ENCODE data around the gene PLXNA4. TPM values are rescaled to one million over a fixed set of nuclear protein-coding genes. Genes with fewer than 3 reads are reported as not detected.

The PLXNA4 gene
- total and polyA plus RNA-seq, 2 experiments from 2014 or later, result 0.08 to 0.80 TPM

DNA sequence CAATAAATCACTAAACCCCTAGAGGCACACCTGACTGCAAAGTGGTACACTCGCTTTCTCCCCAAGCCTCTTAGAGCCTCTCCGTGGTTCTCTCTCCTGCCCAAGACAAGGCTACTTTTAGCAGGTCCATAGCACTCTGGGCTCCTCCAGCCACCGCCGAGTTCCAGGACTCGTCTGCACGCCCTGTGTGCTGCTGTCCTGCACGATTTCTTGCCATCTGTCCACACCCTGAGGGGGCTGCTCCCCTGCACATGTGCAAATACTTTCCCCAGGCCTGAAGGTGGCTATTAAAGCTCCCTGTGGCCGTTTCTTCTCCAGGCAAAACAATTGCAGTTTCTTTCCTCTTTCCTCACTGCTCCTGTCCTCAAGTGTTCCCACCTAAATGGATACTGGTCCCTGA, 414.3 kb downstream of the PLXNA4 start:
- Histone ChIP-seq H3K4me1 (ENCODE audit: insufficient read depth) (no peaks in the 10 kb centered on the region), H2AFZ (peak overlapping the region; percentile 76), H3K4me3 (no peak overlapping the region), H3F3A (replicated peaks; ENCODE audit: low read depth) (no peaks in the 10 kb centered on the region), H3K36me3 (ENCODE audit: insufficient read depth) (no peaks in the 10 kb centered on the region), H3K79me2 (replicated peaks; ENCODE audit: insufficient read depth) (no peaks in the 10 kb centered on the region), H3K27ac (ENCODE audit: low read depth) (no peak overlapping the region), H3K9me2 (ENCODE audit: insufficient read depth) (no peaks in the 10 kb centered on the region), H4K20me1 (replicated peaks; ENCODE audit: insufficient read depth) (no peaks in the 10 kb centered on the region), H3K27me3 (ENCODE audit: insufficient read depth) (no peaks in the 10 kb centered on the region), H3K4me2 (no peak overlapping the region)
- peaks cover 7% of the 10 kb centered on the region for H3K27me3 Mint-ChIP-seq (ENCODE audit: insufficient read depth, low read depth, poor library complexity)
- TF ChIP-seq JUNB (IDR thresholded peaks at IDR 0.05; ENCODE audit: unreplicated experiment) (no peak), ZNF331 (CRISPR knock-in tag; IDR thresholded peaks at IDR 0.05; ENCODE audit: low read depth) (no peak), POLR2AphosphoS5 (IDR thresholded peaks at IDR 0.05; ENCODE audit: low read depth) (no peak), NANOG (IDR thresholded peaks at IDR 0.05; ENCODE audit: borderline replicate concordance) (no peak), ZNF462 (CRISPR knock-in tag; IDR thresholded peaks at IDR 0.05) (no peak), CREB1 (CRISPR knock-in tag; IDR thresholded peaks at IDR 0.05; ENCODE audit: low read depth) (no peak), EZH2 (IDR thresholded peaks at IDR 0.05; ENCODE audit: low read depth, unreplicated experiment) (no peak)
- TF ChIP-seq, protein P1, sequence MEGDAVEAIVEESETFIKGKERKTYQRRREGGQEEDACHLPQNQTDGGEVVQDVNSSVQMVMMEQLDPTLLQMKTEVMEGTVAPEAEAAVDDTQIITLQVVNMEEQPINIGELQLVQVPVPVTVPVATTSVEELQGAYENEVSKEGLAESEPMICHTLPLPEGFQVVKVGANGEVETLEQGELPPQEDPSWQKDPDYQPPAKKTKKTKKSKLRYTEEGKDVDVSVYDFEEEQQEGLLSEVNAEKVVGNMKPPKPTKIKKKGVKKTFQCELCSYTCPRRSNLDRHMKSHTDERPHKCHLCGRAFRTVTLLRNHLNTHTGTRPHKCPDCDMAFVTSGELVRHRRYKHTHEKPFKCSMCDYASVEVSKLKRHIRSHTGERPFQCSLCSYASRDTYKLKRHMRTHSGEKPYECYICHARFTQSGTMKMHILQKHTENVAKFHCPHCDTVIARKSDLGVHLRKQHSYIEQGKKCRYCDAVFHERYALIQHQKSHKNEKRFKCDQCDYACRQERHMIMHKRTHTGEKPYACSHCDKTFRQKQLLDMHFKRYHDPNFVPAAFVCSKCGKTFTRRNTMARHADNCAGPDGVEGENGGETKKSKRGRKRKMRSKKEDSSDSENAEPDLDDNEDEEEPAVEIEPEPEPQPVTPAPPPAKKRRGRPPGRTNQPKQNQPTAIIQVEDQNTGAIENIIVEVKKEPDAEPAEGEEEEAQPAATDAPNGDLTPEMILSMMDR (conservative IDR thresholded peaks at IDR 0.05; ENCODE audit: low read depth in 2 of 2), result no peak
- TF ChIP-seq, protein P2, sequence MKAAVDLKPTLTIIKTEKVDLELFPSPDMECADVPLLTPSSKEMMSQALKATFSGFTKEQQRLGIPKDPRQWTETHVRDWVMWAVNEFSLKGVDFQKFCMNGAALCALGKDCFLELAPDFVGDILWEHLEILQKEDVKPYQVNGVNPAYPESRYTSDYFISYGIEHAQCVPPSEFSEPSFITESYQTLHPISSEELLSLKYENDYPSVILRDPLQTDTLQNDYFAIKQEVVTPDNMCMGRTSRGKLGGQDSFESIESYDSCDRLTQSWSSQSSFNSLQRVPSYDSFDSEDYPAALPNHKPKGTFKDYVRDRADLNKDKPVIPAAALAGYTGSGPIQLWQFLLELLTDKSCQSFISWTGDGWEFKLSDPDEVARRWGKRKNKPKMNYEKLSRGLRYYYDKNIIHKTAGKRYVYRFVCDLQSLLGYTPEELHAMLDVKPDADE (IDR thresholded peaks at IDR 0.05), result no peak
- TF ChIP-seq, protein P3, sequence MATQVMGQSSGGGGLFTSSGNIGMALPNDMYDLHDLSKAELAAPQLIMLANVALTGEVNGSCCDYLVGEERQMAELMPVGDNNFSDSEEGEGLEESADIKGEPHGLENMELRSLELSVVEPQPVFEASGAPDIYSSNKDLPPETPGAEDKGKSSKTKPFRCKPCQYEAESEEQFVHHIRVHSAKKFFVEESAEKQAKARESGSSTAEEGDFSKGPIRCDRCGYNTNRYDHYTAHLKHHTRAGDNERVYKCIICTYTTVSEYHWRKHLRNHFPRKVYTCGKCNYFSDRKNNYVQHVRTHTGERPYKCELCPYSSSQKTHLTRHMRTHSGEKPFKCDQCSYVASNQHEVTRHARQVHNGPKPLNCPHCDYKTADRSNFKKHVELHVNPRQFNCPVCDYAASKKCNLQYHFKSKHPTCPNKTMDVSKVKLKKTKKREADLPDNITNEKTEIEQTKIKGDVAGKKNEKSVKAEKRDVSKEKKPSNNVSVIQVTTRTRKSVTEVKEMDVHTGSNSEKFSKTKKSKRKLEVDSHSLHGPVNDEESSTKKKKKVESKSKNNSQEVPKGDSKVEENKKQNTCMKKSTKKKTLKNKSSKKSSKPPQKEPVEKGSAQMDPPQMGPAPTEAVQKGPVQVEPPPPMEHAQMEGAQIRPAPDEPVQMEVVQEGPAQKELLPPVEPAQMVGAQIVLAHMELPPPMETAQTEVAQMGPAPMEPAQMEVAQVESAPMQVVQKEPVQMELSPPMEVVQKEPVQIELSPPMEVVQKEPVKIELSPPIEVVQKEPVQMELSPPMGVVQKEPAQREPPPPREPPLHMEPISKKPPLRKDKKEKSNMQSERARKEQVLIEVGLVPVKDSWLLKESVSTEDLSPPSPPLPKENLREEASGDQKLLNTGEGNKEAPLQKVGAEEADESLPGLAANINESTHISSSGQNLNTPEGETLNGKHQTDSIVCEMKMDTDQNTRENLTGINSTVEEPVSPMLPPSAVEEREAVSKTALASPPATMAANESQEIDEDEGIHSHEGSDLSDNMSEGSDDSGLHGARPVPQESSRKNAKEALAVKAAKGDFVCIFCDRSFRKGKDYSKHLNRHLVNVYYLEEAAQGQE (IDR thresholded peaks at IDR 0.05; ENCODE audit: unreplicated experiment), result no peak
- H3K4me1 Mint-ChIP-seq, result peaks cover 15% of the 10 kb centered on the region
- DNase-seq (ENCODE audit: low spot score) (no peak), ATAC-seq (no peak)
- no peak overlapping the region for H3K27ac Mint-ChIP-seq
- no peaks in the 10 kb centered on the region for H3K36me3 Mint-ChIP-seq (ENCODE audit: low read depth)
- no peak overlapping the region for H3K4me3 Mint-ChIP-seq
- H3K9me3 Mint-ChIP-seq, result no peaks in the 10 kb centered on the region

All from GM23338 (cell line).